GM19240 (cell line): ENCODE measurements around the gene OR9A4.
"Not testable (repeated sequence)": the region's sequence is repeated elsewhere in the genome, so short reads cannot be mapped to it uniquely, and the experiment has no call there.

Source experiments
- DNase-seq: peaks from one replicate; pipeline ENCODE4 v3.0.0; 2011; ENCODE audit warnings: low spot score; ENCODE audit not compliant: insufficient read length

The OR9A4 gene, protein sequence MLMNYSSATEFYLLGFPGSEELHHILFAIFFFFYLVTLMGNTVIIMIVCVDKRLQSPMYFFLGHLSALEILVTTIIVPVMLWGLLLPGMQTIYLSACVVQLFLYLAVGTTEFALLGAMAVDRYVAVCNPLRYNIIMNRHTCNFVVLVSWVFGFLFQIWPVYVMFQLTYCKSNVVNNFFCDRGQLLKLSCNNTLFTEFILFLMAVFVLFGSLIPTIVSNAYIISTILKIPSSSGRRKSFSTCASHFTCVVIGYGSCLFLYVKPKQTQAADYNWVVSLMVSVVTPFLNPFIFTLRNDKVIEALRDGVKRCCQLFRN

DNA sequence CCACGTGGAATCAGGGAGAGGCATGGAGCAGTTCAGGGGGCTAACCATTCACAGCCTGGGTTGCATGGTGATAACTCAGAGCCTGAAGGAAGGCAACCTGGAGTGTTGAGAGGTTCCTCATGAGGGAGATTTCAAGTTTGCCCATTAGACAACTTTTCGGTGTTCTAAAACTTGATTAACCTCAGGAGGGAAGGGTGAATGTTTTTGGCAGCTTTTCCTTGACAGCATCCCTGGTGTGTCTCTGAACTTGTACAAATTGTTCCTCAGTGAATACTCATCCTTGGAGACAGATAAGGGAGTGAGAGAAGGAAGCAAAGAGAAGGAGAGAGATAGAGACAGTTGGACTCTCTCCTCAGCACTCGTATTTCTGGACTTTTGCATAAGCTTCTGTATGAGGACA is at the start of gene OR9A4:
OR9A4 (plus strand) TSS at position 301 of the 400 bp plus-strand sequence. CDS start 2,477 bp downstream, outside the sequence.
- no peak for DNase-seq

DNA sequence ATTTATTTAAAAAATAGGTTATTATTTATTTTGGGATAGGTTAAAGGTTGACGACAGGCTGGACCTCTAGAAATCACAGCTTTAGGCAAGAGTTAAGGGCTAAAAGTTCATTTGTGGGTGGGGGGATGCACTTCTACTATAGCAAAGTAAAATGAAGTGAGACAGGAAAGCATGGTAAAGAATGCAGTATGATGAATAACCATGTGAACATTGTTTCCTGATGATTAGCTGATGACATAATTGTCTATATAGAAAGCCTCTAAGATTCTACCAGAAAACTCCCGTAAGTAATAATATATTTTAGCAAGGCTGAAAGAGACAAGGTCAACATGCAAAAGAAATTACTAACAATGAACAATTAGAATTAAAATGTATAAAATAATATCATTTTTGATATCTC is 49.2 kb upstream of the OR9A4 start:
- DNase-seq, result no peak

DNA sequence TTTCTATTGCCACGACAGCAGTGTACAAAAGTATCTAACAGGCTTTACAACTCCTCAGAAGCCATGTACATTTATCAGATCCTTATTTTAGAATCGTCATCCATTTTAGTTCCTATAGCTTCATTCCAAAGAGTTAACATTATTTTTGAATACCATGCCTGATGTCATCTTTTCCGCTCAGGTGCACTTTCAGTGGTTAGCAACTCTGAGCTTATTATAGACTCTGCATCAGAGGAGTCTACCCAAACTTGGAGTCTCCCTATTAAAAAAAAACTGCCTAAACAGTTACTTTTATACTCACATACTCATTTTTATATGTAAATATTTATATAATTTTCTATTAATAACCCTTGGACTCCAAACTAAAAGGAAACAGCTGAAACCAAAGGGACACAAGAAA is 43.3 kb upstream of the OR9A4 start:
- DNase-seq, result no peak

DNA sequence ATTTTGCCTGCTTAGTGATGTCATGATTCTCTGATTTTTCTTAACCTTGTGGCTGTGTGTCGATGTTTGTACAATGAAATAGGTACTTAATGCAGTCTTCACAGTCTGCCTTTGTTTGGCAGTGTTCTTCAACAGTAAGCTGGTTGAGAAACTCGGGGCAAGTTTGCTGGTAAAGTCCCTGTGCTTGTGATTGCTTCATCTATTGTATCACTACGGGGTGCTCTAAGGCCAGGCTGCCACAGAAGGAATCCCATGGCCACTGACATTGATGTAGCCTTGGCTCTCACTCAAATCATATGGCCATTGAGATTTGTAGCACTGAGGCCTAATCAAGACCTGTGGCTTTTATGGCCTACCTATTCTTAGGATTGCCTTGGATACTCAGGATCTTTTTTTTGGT is 41.4 kb upstream of the OR9A4 start:
- DNase-seq, result no peak

DNA sequence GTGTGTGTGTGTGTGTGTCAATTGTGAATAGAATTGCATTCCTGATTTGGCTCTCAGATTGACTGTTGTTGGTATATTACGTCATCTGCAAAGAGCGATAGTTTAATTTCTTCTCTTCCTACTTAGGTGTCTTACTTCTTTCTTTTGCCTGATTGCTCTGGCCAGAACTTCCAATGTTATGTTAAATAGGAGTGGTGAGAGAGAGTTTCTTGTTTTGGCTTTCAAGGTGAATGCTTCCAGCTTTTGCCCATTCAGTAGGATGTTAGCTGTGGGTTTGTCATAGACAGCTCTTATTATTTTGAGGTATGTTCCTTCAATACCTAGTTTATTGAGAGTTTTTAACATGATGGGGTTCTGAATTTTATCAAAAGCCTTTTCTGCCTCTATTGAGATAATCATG is 40.7 kb upstream of the OR9A4 start:
- DNase-seq, result no peak

DNA sequence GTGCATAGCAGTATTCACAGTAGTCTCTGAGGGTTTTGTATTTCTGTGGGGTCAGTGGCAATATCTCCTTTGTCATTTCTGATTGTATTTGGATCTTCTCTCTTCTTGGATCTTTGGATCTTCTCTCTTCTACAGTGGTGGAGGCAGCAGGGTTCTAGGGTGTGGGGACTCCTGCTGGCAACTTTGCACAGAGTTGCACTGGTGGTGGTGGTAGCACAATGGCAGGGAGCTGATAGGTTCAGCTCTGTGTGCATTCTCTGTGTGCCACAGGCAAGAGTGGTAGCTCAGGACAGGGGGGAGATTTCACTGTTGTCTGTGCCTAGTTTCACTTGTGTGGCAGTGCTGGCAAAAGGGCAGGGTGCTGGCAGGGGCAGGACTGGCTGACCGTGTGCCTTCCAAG is 39.8 kb upstream of the OR9A4 start:
- no peak for DNase-seq

DNA sequence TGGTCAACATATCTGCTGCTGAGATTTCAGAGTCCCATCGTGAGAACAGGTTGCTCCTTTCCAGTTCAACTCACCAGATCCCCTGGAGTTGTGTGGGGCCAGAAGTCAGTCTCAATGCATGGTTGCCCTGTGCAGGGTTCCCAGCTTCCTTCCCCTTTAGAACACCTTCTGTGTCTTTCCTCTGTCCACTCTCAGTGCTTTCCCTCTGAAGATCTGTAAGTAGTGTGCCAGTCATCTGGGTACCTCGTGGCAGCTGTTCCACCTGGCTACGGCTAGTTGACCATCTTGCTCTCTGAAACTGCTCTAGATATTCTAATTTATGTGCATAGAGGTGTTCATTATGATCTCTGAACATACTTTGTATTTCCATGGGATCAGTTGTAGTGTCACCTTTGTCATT is 38.8 kb upstream of the OR9A4 start:
- DNase-seq, result no peak

DNA sequence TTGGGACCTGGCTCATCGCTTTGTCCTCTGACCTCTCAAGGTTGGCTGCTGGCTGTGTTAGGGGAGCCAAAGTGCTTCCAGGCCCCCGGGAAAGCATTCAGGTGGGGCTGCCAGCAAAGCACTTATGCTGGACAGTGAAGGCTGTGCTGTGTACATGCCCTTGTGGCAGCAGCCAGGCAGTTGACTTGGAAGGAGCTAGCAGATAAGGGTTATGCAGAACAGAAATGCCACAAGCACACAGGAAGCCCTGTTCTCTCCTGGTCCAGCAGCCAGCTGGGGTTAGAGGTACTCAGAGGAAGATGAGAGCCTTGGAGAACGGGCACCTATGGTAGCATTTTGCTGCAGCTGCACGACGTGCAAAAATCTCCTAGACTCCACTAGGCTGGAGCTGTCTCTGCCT is 35.2 kb upstream of the OR9A4 start:
- DNase-seq, result no peak

DNA sequence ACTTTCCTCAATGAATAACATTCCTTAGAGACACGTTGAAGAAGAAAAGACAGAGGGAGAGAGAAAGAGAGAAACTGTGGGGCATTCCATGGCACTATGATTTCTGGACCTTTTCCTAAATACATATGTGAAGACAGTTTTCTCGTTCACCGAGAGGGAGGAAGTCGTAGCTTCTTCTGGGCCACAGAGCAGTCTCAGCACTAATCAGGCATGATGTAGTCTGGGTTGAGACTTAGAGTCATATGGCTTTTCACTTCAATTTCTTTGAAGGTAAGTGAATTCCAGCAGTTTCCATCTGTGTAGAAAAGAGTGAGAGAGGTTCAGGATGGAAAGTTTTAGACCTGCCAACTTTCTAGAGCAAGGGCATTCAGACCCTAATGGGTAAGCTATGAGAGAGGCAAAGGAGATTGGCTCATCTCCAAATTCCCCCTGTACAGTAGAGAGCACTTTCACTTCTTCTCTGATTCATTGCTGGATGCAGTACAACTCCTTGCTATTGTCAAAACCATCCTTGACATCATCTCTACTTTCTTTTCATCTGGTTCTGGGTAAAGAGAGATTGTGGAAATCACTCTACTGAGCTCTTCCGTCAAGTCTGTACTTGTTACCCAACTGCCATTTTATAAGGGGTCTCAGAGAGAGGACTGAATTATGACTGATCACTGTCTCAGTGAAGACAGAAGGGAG is 31.5 kb upstream of the OR9A4 start:
- DNase-seq, result no peak

DNA sequence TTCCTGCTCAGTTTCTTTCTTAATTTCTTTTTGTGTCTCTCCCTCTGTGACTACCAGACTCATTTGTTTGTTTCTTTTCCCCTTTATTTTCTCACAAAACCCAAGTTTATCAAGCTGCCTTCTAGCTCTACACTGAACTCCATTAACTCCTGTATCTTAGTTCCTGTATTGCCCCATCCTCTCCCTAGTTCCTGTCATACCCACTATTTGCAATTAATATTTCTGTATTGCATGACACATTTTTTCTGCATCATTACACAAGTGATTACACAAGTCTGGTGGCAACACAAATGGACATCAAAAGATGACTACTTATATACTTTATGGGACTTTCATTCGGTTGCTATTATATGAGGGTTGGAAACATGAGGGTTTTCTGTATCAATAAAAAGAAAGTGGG is 26.9 kb upstream of the OR9A4 start:
- DNase-seq, result no peak

DNA sequence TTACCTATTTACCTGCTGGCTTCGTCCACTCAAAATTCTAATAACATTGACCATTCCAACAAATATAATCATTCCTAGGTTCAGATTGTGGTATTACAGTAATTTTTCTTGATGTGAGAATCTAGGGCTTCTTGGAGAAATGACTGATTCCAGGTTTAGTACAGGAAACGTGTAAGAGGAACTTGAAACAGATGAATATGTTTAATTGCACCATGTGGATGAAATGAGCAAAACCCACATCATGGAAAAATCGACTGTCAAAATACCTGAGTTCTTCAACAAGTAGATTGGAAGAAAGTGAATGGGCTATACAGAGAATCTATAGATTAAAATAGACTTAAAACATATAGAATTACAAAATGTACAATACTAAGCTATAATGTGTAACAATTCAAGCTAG is 24.9 kb upstream of the OR9A4 start:
- DNase-seq, result no peak

DNA sequence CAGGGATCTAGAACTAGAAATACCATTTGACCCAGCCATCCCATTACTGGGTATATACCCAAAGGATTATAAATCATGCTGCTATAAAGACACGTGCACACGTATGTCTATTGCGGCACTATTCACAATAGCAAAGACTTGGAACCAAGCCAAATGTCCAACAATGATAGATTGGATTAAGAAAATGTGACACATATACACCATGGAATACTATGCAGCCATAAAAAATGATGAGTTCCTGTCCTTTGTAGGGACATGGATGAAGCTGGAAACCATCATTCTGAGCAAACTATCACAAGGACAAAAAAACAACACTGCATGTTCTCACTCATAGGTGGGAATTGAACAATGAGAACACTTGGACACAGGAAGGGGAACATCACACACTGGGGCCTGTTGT is 16.8 kb upstream of the OR9A4 start:
- DNase-seq, result not testable (repeated sequence)

DNA sequence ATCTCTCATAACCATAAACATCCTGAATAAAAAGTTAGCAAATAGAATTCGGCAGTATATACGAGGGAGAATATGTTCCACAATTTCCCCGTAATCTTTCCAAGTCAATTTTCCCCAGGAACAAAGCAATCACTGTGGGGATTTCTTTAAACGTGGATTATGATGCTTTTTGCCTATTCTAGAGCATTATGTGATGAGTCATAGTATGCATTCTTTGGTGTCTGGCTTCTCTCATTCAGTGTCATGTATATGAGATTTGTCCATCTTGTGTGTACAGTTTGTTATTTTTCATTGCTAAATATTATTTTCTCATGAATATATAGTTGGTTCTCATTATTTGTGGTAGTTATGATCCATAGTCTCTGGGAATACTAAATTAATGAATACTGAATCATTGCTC is 9.9 kb upstream of the OR9A4 start:
- DNase-seq, result no peak

DNA sequence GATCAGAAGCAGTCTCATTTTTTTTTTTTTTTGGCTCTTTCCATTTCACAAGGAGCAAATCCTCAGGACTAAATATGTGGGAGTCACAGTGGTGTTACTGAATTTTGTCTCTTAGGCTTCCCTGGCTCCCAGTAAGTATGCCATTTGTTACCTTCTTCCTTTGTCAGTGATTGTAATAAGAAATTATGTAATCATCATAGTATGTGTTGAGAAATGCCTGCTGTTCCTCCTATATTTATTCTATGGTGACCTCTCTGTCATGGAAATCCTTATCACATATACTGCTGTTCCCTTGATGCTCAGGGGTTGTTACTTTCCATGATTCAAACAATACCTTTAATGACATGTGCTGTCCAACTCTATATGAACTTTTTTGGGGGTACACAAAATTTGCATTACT is 4.8 kb upstream of the OR9A4 start:
- DNase-seq, result no peak

DNA sequence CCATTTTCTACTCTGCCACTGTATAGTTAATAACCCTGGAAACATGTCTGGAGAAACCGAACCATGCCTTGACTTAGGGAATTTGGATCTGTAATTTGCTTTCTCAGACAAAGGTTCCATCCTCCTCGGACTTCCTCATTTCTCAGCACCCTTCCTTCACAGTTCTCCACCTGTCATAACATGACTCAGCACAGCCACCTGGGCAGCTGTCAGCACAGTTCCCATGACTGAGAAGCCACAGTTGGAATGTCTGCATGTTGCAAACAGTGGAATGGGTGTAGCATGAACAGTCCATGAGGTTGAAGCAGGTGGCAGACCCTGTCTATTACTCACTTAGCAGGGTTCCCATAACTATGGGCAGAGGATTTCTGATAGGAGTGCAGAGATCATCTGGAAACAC is 634 bp upstream of the OR9A4 start:
- no peak for DNase-seq

DNA sequence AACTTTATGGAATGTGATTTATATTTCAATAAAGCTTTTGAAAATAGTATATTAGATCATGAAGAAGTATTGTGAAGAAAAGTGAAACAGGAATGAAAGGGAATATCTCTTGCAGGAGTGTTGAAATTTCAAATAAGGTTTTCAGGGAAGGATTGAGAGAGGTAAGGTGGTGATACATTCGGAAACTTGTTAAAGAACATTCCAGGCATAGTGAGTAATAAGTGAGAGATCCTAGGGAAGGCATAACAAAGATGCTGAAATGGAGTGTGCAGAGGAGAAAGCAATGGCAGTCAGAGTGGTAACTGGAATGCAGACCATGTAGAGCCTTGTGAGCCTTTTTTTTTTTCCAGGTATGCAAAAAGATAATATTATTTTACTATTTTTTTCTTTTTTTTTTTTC is 4.1 kb downstream of the OR9A4 start:
- no peak for DNase-seq

DNA sequence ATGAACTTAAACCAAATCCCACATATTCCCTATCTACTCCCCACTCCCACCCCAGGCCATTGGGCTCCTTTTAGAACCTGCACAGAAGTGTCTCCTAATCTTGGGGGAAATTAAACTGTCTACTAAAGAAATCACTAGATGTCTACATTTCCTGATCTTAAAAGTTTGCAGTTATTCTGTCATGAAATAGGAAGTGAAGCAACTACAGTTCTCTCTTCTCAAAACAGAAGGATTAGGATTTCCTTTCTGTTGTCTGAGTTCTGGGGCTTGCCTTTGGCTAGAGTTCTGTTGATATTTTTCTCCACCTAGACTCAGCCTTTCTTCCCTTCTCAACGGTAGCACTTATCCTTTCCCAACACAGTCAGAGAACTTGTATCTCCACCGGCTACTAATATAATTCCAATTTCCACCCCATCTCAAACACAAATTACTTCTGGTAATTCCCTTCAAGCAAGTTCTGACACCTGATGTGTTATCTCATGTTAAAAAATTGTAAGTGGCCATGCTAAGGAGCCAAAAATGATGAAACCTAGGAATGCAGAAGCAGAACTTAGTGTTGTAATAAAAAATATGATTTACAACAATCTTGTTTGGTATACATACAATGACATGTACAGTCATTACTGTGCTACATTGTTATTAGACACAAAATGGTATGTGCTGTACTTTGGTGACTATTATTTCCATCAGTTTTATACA is 12.1 kb downstream of the OR9A4 start:
- DNase-seq, result no peak

DNA sequence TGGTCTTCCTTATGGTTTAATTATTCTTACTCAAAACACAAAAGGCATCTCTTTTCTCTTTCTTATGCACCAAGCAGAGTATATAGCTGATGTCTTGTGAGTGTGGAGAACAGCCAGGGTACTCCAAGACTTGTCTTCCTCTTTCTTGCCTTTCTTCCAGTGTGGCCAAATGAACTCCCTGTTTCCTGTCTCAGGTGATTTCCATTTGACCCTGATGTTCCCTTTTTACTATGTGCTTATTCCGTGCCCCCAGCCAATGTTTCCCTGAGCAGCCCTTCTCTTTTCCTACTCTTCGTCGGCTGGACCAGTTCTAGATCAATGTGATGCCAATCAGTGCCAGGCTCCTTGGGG is 12.6 kb downstream of the OR9A4 start:
- no peak for DNase-seq

DNA sequence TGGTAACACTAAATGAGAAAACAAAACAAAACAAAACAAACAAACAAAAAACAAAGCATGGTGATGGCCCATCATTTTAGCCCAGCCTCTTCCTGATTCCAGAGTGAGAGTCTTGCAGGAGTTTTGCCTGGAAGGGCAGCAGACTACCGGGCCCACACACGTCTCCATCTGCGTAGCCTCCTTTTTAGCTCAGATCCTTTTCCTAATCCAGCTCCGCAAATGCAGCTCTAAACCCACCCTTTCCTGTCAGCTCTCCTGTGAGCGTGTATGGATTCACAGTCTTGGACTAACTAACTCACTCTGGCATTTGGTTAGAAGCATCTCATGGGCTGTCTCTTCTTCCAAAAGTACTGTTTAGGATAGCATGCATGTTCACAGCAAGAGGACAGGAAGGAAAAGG is 14.0 kb downstream of the OR9A4 start:
- DNase-seq, result no peak

DNA sequence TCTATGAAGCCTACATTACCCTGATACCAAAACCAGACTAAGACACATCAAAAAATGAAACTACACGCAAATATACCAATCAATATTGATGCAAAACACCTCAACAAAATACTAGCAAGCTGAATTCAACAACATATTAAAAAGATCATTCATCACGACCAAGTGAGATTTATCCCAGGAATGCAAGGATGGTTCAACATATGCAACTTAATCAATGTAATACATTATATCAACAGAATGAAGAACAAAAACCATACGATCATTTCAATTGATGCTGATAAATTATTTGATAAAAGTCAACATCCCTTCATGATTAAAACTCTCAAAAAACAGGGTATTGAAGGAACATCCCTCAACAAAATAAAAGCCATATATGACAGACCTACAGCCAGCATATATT is 24.9 kb downstream of the OR9A4 start:
- DNase-seq, result no peak

DNA sequence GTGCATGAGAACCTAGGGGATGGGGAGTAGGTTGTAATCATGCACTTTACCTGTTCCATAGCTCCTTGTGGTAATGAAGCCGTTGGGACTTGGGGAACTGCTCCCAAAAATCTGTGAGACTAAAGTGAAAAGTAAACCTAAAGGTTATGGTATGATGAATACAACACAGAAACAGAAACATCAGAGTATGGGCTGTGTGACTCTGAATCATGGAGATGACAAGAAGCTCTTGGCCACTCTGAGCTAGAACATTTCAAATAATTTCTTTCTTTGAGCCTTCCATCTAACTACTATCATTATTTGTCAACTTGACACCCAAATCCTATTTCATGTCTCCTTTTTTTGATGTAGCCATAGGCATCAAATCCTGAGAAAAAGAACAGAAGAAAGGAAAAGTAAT is 27.6 kb downstream of the OR9A4 start:
- no peak for DNase-seq

DNA sequence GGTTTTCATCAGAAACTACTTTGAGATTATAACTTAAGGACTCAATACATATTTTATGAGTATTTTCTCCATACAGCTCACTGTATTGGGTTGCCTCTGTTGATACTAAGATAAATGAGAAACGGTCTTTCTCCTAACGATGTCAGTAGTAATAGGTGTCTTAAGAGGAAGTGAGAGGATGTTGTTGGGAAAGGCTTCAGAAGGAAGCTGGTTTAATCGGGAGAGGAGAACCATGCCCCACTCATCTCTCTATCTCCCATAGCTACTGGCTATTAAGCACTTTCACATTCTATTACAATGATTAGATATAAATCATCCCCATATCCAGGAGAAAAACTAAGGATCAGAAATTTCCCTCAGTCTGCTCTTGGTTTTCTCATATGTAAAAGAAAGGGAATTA is 28.6 kb downstream of the OR9A4 start:
- DNase-seq, result no peak

DNA sequence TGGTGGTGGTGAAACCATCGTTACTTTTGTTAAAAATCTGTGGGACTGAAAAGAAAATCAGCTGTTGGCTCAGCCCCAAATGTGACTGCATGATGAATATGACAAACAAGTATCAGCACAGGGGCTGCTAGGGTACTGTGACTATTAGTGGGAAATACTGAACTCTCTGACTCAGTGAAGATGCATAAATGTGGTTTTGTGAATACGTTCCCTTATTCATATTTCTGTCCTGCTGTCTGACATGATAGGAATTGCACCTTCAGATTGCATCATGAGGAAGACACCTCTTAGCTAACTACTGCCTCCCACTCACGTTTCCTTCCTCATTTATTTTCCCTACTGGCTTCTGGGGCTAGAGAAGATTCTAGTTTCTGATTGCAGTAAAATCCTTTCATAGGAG is 29.2 kb downstream of the OR9A4 start:
- no peak for DNase-seq
